ENCODE data around the gene IQGAP1.

- TF ChIP-seq POLR2A (IDR thresholded peaks at IDR 0.05) = no peak
- TF ChIP-seq CTCF (IDR thresholded peaks at IDR 0.05) = no peak
Observed at GRCh38 chr15:90497376-90497775, 109.3 kb downstream of the IQGAP1 start.
